Measurements from ENCODE around the gene ARID5B.

DNA sequence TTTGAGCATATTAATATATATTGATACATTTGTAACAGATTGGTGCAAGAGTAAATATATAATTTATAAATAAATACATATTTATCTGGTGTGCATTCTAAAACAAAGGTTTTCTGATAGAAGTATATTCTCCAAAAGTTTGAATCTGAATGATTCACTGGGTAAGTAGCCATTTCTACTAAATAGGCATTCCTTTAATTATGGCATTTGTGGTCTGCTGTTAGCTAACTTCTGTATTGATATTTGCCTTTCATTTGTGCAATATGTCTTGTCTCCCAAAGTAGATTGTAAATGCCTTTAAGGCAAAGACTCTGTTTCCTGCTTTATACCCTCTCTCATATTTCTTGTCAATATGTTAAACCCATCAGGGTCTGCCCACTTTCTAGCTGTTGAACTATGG, 11.1 kb upstream of the ARID5B start:
- no peak for TF ChIP-seq POLR2AphosphoS5 (IDR thresholded peaks at IDR 0.05)
- TF ChIP-seq, protein P1, sequence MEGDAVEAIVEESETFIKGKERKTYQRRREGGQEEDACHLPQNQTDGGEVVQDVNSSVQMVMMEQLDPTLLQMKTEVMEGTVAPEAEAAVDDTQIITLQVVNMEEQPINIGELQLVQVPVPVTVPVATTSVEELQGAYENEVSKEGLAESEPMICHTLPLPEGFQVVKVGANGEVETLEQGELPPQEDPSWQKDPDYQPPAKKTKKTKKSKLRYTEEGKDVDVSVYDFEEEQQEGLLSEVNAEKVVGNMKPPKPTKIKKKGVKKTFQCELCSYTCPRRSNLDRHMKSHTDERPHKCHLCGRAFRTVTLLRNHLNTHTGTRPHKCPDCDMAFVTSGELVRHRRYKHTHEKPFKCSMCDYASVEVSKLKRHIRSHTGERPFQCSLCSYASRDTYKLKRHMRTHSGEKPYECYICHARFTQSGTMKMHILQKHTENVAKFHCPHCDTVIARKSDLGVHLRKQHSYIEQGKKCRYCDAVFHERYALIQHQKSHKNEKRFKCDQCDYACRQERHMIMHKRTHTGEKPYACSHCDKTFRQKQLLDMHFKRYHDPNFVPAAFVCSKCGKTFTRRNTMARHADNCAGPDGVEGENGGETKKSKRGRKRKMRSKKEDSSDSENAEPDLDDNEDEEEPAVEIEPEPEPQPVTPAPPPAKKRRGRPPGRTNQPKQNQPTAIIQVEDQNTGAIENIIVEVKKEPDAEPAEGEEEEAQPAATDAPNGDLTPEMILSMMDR (IDR thresholded peaks at IDR 0.05): no peak
- TF ChIP-seq POLR2A (IDR thresholded peaks at IDR 0.05): no peak
- no peak for TF ChIP-seq EP300 (IDR thresholded peaks at IDR 0.05; ENCODE audit: low read depth)

Data from transverse colon (tissue), 4 donors.